Parathyroid adenoma (tissue), 2 donors: ENCODE measurements around the gene DESI2.

Experiments used
- H2AFZ ChIP-seq: fragments of 300-600 bp; sonication (generic); one replicate; pipeline ENCODE4 v1.7.0; 2017; ENCODE audit warnings: antibody characterized with exemption, mild to moderate bottlenecking
- H3K27ac ChIP-seq: fragments of 300-600 bp; sonication (generic); one replicate; pipeline ENCODE4 v1.7.0; 2017
- H3K27me3 ChIP-seq: fragments of 300-600 bp; sonication (generic); one replicate; pipeline ENCODE4 v1.7.0; 2017; ENCODE audit warnings: low read length; ENCODE audit not compliant: control insufficient read depth, insufficient read depth
- H3K36me3 ChIP-seq: fragments of 300-600 bp; sonication (generic); one replicate; pipeline ENCODE4 v1.7.0; 2017; ENCODE audit warnings: low read length; ENCODE audit not compliant: control insufficient read depth, insufficient read depth
- H3K4me1 ChIP-seq: fragments of 300-600 bp; sonication (generic); one replicate; pipeline ENCODE4 v1.7.0; 2017; ENCODE audit warnings: control low read depth
- H3K4me2 ChIP-seq: fragments of 300-600 bp; sonication (generic); one replicate; pipeline ENCODE4 v1.7.0; 2017; ENCODE audit warnings: low read length
- H3K4me3 ChIP-seq: fragments of 300-600 bp; sonication (generic); one replicate; pipeline ENCODE4 v1.7.0; 2017; ENCODE audit warnings: low read depth, low read length
- H3K79me2 ChIP-seq: fragments of 300-600 bp; sonication (generic); one replicate; pipeline ENCODE4 v1.7.0; 2017; ENCODE audit warnings: control low read depth
- H3K9ac ChIP-seq: fragments of 300-600 bp; sonication (generic); one replicate; pipeline ENCODE4 v1.7.0; 2017; ENCODE audit warnings: mild to moderate bottlenecking
- H3K9me3 ChIP-seq: fragments of 300-600 bp; sonication (generic); one replicate; pipeline ENCODE4 v1.7.0; 2017; ENCODE audit warnings: low read length; ENCODE audit not compliant: control insufficient read depth
- TF ChIP-seq, protein P1 (sequence below): fragments of 300-600 bp; sonication (generic); IDR thresholded peaks from one replicate; pipeline ENCODE4 v1.7.0; 2017; ENCODE audit warnings: antibody characterized with exemption, mild to moderate bottlenecking
- donor health status: primary hyperparathyroidism.

Gene DESI2

GRCh38 chr1:244652623-244653438 is at the start of gene DESI2:
Gene DESI2 (plus strand): TSS chr1:244653126. CDS start chr1:244653314, 188 bp downstream.
- Histone ChIP-seq H3K4me1 (no peaks in the 10 kb centered on the region), H3K36me3 (no peaks in the 10 kb centered on the region), H3K4me3 (peak within 1 kb of the TSS; percentile 82), H3K79me2 (peaks cover 9% of the 10 kb centered on the region), H3K27ac (peak within 1 kb of the TSS; percentile 67), H3K9me3 (no peaks in the 10 kb centered on the region), H3K9ac (peak within 1 kb of the TSS; percentile 42), H3K4me2 (peak within 1 kb of the TSS; percentile 88), H2AFZ (peak within 1 kb of the TSS; percentile 97), H3K27me3 (no peaks in the 10 kb centered on the region)
- TF ChIP-seq, protein P1, sequence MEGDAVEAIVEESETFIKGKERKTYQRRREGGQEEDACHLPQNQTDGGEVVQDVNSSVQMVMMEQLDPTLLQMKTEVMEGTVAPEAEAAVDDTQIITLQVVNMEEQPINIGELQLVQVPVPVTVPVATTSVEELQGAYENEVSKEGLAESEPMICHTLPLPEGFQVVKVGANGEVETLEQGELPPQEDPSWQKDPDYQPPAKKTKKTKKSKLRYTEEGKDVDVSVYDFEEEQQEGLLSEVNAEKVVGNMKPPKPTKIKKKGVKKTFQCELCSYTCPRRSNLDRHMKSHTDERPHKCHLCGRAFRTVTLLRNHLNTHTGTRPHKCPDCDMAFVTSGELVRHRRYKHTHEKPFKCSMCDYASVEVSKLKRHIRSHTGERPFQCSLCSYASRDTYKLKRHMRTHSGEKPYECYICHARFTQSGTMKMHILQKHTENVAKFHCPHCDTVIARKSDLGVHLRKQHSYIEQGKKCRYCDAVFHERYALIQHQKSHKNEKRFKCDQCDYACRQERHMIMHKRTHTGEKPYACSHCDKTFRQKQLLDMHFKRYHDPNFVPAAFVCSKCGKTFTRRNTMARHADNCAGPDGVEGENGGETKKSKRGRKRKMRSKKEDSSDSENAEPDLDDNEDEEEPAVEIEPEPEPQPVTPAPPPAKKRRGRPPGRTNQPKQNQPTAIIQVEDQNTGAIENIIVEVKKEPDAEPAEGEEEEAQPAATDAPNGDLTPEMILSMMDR, result peak; percentile 36

- H3K4me2 ChIP-seq, result no peak overlapping the region
- H3K36me3 ChIP-seq, result no peaks in the 10 kb centered on the region
- H3K4me1 ChIP-seq, result no peaks in the 10 kb centered on the region
- no peak overlapping the region for H3K4me3 ChIP-seq
- no peak overlapping the region for H3K9ac ChIP-seq
- TF ChIP-seq, protein P1, result peak; percentile 75
- H3K27me3 ChIP-seq, result no peaks in the 10 kb centered on the region
- H3K27ac ChIP-seq, result no peak overlapping the region
- no peaks in the 10 kb centered on the region for H3K9me3 ChIP-seq
- no peak overlapping the region for H2AFZ ChIP-seq
- H3K79me2 ChIP-seq, result no peaks in the 10 kb centered on the region
These were observed 49.4 kb upstream of the DESI2 start for GRCh38 chr1:244603498-244603897.

GRCh38 chr1:244605835-244606370 is 47.0 kb upstream of the DESI2 start:
- H3K9ac ChIP-seq, result no peak overlapping the region

GRCh38 chr1:244614113-244614836 is 38.7 kb upstream of the DESI2 start:
- H3K4me1 ChIP-seq, result no peaks in the 10 kb centered on the region
- H2AFZ ChIP-seq, result no peak overlapping the region
- no peak overlapping the region for H3K4me3 ChIP-seq
- no peaks in the 10 kb centered on the region for H3K36me3 ChIP-seq
- H3K9me3 ChIP-seq, result no peaks in the 10 kb centered on the region
- TF ChIP-seq, protein P1, result no peak
- no peak overlapping the region for H3K4me2 ChIP-seq
- H3K79me2 ChIP-seq, result no peaks in the 10 kb centered on the region
- no peak overlapping the region for H3K9ac ChIP-seq
- H3K27ac ChIP-seq, result no peak overlapping the region
- H3K27me3 ChIP-seq, result no peaks in the 10 kb centered on the region

More at GRCh38 chr1:244605835-244606370, 47.0 kb upstream of the DESI2 start:
- H3K9me3 ChIP-seq, result no peaks in the 10 kb centered on the region
- H3K27me3 ChIP-seq, result no peaks in the 10 kb centered on the region
- H3K4me1 ChIP-seq, result no peaks in the 10 kb centered on the region
- no peak overlapping the region for H2AFZ ChIP-seq
- no peak overlapping the region for H3K4me3 ChIP-seq
- TF ChIP-seq, protein P1, result no peak
- no peak overlapping the region for H3K27ac ChIP-seq
- H3K4me2 ChIP-seq, result no peak overlapping the region
- H3K79me2 ChIP-seq, result no peaks in the 10 kb centered on the region
- no peaks in the 10 kb centered on the region for H3K36me3 ChIP-seq
